ENCODE data around the gene NKD1.

Gene NKD1

GRCh38 chr16:50614955-50615724, 66.9 kb downstream of the NKD1 start:
- WGBS, 2 donors (ENCODE audit: extremely low coverage in 2 of 2, insufficient read length in 2 of 2, insufficient replicate concordance in 1 of 2): no CpG with 5 or more reads among the region's 7 CpGs
- no peak overlapping the region for H4K8ac ChIP-seq (ENCODE audit: low read depth, low read length)
- H2BK5ac ChIP-seq (ENCODE audit: low read length): no peak overlapping the region
- no peaks in the 10 kb centered on the region for H3K79me1 ChIP-seq (ENCODE audit: low read depth, low read length)
- H2AFZ ChIP-seq (ENCODE audit: low read length): no peak overlapping the region
- no peak overlapping the region for H3K9ac ChIP-seq (ENCODE audit: low read depth, low read length, poor library complexity)
- H3K36me3 ChIP-seq (replicated peaks in 1 of 2; ENCODE audit: control insufficient read depth in 2 of 2, insufficient read depth in 2 of 2, low read length in 2 of 2): peaks cover 0 to 12% of the 10 kb centered on the region in 2 donors
- no peaks in the 10 kb centered on the region for H3K9me3 ChIP-seq (replicated peaks in 1 of 2; ENCODE audit: control insufficient read depth in 2 of 2, insufficient read depth in 1 of 2, low read depth in 1 of 2, low read length in 2 of 2)
- H3K4me3 ChIP-seq (ENCODE audit: low read length in 2 of 2): no peak overlapping the region
- H3K4me1 ChIP-seq (ENCODE audit: control insufficient read depth in 2 of 2, insufficient read depth in 1 of 2, low read depth in 1 of 2, low read length in 2 of 2): peaks cover 0 to 9% of the 10 kb centered on the region in 2 donors
- no peaks in the 10 kb centered on the region for H3K27me3 ChIP-seq (ENCODE audit: control insufficient read depth in 3 of 3, insufficient read depth in 3 of 3, low read depth in 1 of 3, low read length in 3 of 3)
- no peak overlapping the region for H2BK120ac ChIP-seq (ENCODE audit: low read depth, low read length)
- no peak overlapping the region for H3K4me2 ChIP-seq (ENCODE audit: insufficient read depth, low read length, poor library complexity, severe bottlenecking)
- H3K18ac ChIP-seq (ENCODE audit: low read length): no peak overlapping the region
- DNase-seq (ENCODE audit: low spot score): no peak
- H3K23ac ChIP-seq (ENCODE audit: low read depth, low read length, poor library complexity): no peak overlapping the region
- no peak overlapping the region for H4K91ac ChIP-seq (ENCODE audit: low read depth, low read length, poor library complexity)
- no peak overlapping the region for H3K14ac ChIP-seq (ENCODE audit: low read length)
- H3K4ac ChIP-seq (ENCODE audit: low read length): no peak overlapping the region
- H2AK5ac ChIP-seq (ENCODE audit: low read depth, low read length): no peak overlapping the region
- no peak overlapping the region for H2BK15ac ChIP-seq (ENCODE audit: low read length)
- H3K27ac ChIP-seq (replicated peaks; ENCODE audit: low read length): no peak overlapping the region
- no peak overlapping the region for H2BK12ac ChIP-seq (ENCODE audit: low read length)

GRCh38 chr16:50615891-50616290, 67.7 kb downstream of the NKD1 start:
- H2AK5ac ChIP-seq (ENCODE audit: low read depth, low read length): no peak overlapping the region
- no peak overlapping the region for H2BK120ac ChIP-seq (ENCODE audit: low read depth, low read length)
- no peak for DNase-seq (ENCODE audit: low spot score)
- H3K23ac ChIP-seq (ENCODE audit: low read depth, low read length, poor library complexity): no peak overlapping the region
- no peak overlapping the region for H3K4ac ChIP-seq (ENCODE audit: low read length)
- no peaks in the 10 kb centered on the region for H3K9me3 ChIP-seq (replicated peaks in 1 of 2; ENCODE audit: control insufficient read depth in 2 of 2, insufficient read depth in 1 of 2, low read depth in 1 of 2, low read length in 2 of 2)
- H3K18ac ChIP-seq (ENCODE audit: low read length): no peak overlapping the region
- no peak overlapping the region for H2BK5ac ChIP-seq (ENCODE audit: low read length)
- H4K91ac ChIP-seq (ENCODE audit: low read depth, low read length, poor library complexity): no peak overlapping the region
- no peaks in the 10 kb centered on the region for H3K79me1 ChIP-seq (ENCODE audit: low read depth, low read length)
- no peak overlapping the region for H3K4me3 ChIP-seq (ENCODE audit: low read length in 2 of 2)
- no peak overlapping the region for H2BK15ac ChIP-seq (ENCODE audit: low read length)
- no peak overlapping the region for H2BK12ac ChIP-seq (ENCODE audit: low read length)
- H4K8ac ChIP-seq (ENCODE audit: low read depth, low read length): no peak overlapping the region
- no CpG with 5 or more reads among the region's 5 CpGs for WGBS, 2 donors (ENCODE audit: extremely low coverage in 2 of 2, insufficient read length in 2 of 2, insufficient replicate concordance in 1 of 2)
- no peak overlapping the region for H3K14ac ChIP-seq (ENCODE audit: low read length)
- peaks cover 0 to 6% of the 10 kb centered on the region in 2 donors for H3K4me1 ChIP-seq (ENCODE audit: control insufficient read depth in 2 of 2, insufficient read depth in 1 of 2, low read depth in 1 of 2, low read length in 2 of 2)
- no peaks in the 10 kb centered on the region for H3K27me3 ChIP-seq (ENCODE audit: control insufficient read depth in 3 of 3, insufficient read depth in 3 of 3, low read depth in 1 of 3, low read length in 3 of 3)
- no peak overlapping the region for H3K27ac ChIP-seq (replicated peaks; ENCODE audit: low read length)
- no peak overlapping the region for H2AFZ ChIP-seq (ENCODE audit: low read length)
- no peak overlapping the region for H3K9ac ChIP-seq (ENCODE audit: low read depth, low read length, poor library complexity)
- H3K36me3 ChIP-seq (replicated peaks in 1 of 2; ENCODE audit: control insufficient read depth in 2 of 2, insufficient read depth in 2 of 2, low read length in 2 of 2): peaks cover 0 to 12% of the 10 kb centered on the region in 2 donors
- H3K4me2 ChIP-seq (ENCODE audit: insufficient read depth, low read length, poor library complexity, severe bottlenecking): no peak overlapping the region

DNA sequence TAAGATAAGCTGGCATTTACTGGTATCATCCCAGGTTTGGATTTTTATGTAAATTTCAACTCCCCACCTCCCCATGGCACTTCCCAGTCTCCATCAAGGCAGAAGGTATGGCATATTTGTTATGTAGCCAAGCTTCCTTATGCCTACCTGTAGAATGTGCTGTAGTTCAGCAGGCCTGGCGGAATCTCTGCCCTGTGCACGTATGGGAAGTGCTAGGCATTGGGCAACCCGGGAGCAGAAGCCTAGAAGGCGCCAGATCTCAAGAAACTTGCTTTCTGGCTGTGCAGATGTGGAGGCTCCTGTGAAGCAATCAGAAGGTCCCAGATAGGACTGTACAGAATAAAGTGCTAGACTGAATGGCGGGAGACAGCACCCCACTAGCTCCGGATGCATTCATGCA, 68.2 kb downstream of the NKD1 start:
- Histone ChIP-seq H3K36me3 (replicated peaks in 1 of 2; ENCODE audit: control insufficient read depth in 2 of 2, insufficient read depth in 2 of 2, low read length in 2 of 2) (peaks cover 0 to 12% of the 10 kb centered on the region in 2 donors), H3K4me2 (ENCODE audit: insufficient read depth, low read length, poor library complexity, severe bottlenecking) (no peak overlapping the region), H3K4ac (ENCODE audit: low read length) (no peak overlapping the region), H2AK5ac (ENCODE audit: low read depth, low read length) (no peak overlapping the region), H3K18ac (ENCODE audit: low read length) (no peak overlapping the region), H4K91ac (ENCODE audit: low read depth, low read length, poor library complexity) (no peak overlapping the region), H2AFZ (ENCODE audit: low read length) (no peak overlapping the region), H3K4me1 (ENCODE audit: control insufficient read depth in 2 of 2, insufficient read depth in 1 of 2, low read depth in 1 of 2, low read length in 2 of 2) (peaks cover 0 to 2% of the 10 kb centered on the region in 2 donors), H3K23ac (ENCODE audit: low read depth, low read length, poor library complexity) (no peak overlapping the region), H3K9ac (ENCODE audit: low read depth, low read length, poor library complexity) (no peak overlapping the region), H3K27me3 (ENCODE audit: control insufficient read depth in 3 of 3, insufficient read depth in 3 of 3, low read depth in 1 of 3, low read length in 3 of 3) (no peaks in the 10 kb centered on the region), H3K79me1 (ENCODE audit: low read depth, low read length) (no peaks in the 10 kb centered on the region), H2BK15ac (ENCODE audit: low read length) (no peak overlapping the region), H2BK12ac (ENCODE audit: low read length) (no peak overlapping the region), H2BK120ac (ENCODE audit: low read depth, low read length) (no peak overlapping the region), H2BK5ac (ENCODE audit: low read length) (no peak overlapping the region), H3K4me3 (ENCODE audit: low read length in 2 of 2) (no peak overlapping the region), H3K9me3 (replicated peaks in 1 of 2; ENCODE audit: control insufficient read depth in 2 of 2, insufficient read depth in 1 of 2, low read depth in 1 of 2, low read length in 2 of 2) (no peaks in the 10 kb centered on the region), H4K8ac (ENCODE audit: low read depth, low read length) (no peak overlapping the region), H3K27ac (replicated peaks; ENCODE audit: low read length) (no peak overlapping the region), H3K14ac (ENCODE audit: low read length) (no peak overlapping the region)
- no CpG with 5 or more reads among the region's 6 CpGs for WGBS, 2 donors (ENCODE audit: extremely low coverage in 2 of 2, insufficient read length in 2 of 2, insufficient replicate concordance in 1 of 2)
- DNase-seq (ENCODE audit: low spot score): no peak

DNA sequence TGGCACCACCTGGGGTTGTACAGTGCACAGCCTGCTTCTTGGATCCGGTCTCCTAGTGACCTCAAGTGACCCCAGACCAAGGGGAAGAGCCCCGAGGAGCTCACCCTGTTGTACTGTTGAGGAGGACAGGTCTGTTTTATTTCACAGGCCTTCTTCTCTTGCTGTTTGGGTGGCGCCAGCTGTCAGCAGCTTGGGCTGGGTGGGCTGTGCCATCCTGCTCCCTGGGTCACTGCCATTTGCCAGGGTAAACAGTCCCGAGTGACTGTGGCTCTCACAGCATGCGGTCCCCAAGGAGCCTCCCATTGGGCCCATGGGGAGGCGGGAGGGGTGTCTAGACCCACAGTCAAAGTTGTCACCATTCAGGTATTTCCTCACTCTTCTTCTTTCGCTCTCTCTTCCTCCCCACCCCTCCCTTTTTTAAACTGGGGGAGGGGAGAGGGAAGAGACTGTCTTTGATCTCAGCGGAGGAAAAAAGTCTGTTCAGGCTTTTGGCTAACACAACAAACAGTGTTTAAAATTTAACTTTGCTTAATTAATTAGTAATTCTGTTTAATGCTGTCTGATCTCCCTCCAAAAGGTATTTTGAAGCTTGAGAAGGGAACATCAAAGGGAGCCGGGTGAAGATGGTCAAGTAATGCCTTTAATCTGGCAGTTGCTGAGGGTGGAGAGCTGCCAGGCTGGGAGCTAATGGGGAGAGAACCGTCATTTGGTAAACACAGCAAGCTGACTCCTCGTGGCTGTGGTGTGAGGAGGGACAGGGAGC, 68.9 kb downstream of the NKD1 start:
- no peaks in the 10 kb centered on the region for H3K79me1 ChIP-seq (ENCODE audit: low read depth, low read length)
- DNase-seq (ENCODE audit: low spot score): no peak
- no CpG with 5 or more reads among the region's 11 CpGs for WGBS, 2 donors (ENCODE audit: extremely low coverage in 2 of 2, insufficient read length in 2 of 2, insufficient replicate concordance in 1 of 2)

More for the DNA sequence above, 68.9 kb downstream of the NKD1 start:
- Histone ChIP-seq H2AK5ac (ENCODE audit: low read depth, low read length) (no peak overlapping the region), H2BK12ac (ENCODE audit: low read length) (no peak overlapping the region), H3K4ac (ENCODE audit: low read length) (no peak overlapping the region), H2BK5ac (ENCODE audit: low read length) (no peak overlapping the region), H2BK15ac (ENCODE audit: low read length) (no peak overlapping the region), H2AFZ (ENCODE audit: low read length) (no peak overlapping the region), H4K8ac (ENCODE audit: low read depth, low read length) (no peak overlapping the region), H3K27ac (replicated peaks; ENCODE audit: low read length) (no peak overlapping the region), H3K36me3 (replicated peaks in 1 of 2; ENCODE audit: control insufficient read depth in 2 of 2, insufficient read depth in 2 of 2, low read length in 2 of 2) (peaks cover 0 to 12% of the 10 kb centered on the region in 2 donors), H3K4me2 (ENCODE audit: insufficient read depth, low read length, poor library complexity, severe bottlenecking) (no peak overlapping the region), H3K9me3 (replicated peaks in 1 of 2; ENCODE audit: control insufficient read depth in 2 of 2, insufficient read depth in 1 of 2, low read depth in 1 of 2, low read length in 2 of 2) (no peaks in the 10 kb centered on the region), H2BK120ac (ENCODE audit: low read depth, low read length) (no peak overlapping the region), H4K91ac (ENCODE audit: low read depth, low read length, poor library complexity) (no peak overlapping the region), H3K9ac (ENCODE audit: low read depth, low read length, poor library complexity) (no peak overlapping the region), H3K18ac (ENCODE audit: low read length) (no peak overlapping the region), H3K14ac (ENCODE audit: low read length) (no peak overlapping the region), H3K4me3 (ENCODE audit: low read length in 2 of 2) (no peak overlapping the region), H3K27me3 (ENCODE audit: control insufficient read depth in 3 of 3, insufficient read depth in 3 of 3, low read depth in 1 of 3, low read length in 3 of 3) (no peaks in the 10 kb centered on the region), H3K23ac (ENCODE audit: low read depth, low read length, poor library complexity) (no peak overlapping the region), H3K4me1 (ENCODE audit: control insufficient read depth in 2 of 2, insufficient read depth in 1 of 2, low read depth in 1 of 2, low read length in 2 of 2) (peaks cover 0 to 2% of the 10 kb centered on the region in 2 donors)

All from neuronal stem cell (in vitro differentiated cells).